B cell (primary cell): Measurements from ENCODE around the gene TENM4. TPM values are rescaled to one million over a fixed set of nuclear protein-coding genes. Genes with fewer than 3 reads are reported as not detected.

ENCODE experiments used
- ATAC-seq: fragments of 200-7000 bp; cut with Tn5 transposase; one replicate; pipeline ENCODE4 v1.10.0; 2021; ENCODE audit warnings: low read depth, mild to moderate bottlenecking, moderate number of reproducible peaks, moderate library complexity
- CTCF ChIA-PET: fragments of 350-600 bp; sonication (Branson Sonifier 250); formaldehyde crosslinking; loops from one replicate; lab custom pipeline; 2021; ENCODE audit warnings: antibody characterized with exemption, inconsistent platforms; lab: Charles Lee
- POLR2A ChIA-PET: fragments of 350-600 bp; sonication (Branson Sonifier 250); formaldehyde crosslinking; loops from one replicate; lab custom pipeline; 2021; ENCODE audit warnings: antibody characterized with exemption; lab: Charles Lee
- DNase-seq: peaks from one replicate; pipeline ENCODE4 v3.0.0; 2013
- H2AFZ ChIP-seq: 2 replicates; pipeline ENCODE4 v1.6.1; 2012; ENCODE audit warnings: mild to moderate bottlenecking, low read depth, low read length; ENCODE audit not compliant: insufficient read depth, poor library complexity, severe bottlenecking
- H3K27ac ChIP-seq, 2 donors: 1 replicate in 1 of 2; 2 replicates in 1 of 2; pipeline ENCODE4 v1.5.1; 2012 to 2013; ENCODE audit warnings: low read length in 2 of 2, mild to moderate bottlenecking in 2 of 2, moderate library complexity in 1 of 2
- H3K27me3 ChIP-seq, 4 experiments: fragments of 200-600 bp in 1 of 4; sonication (generic) in 1 of 4; replicated peaks in 1 of 4; 1 replicate in 2 of 4; 2 replicates in 2 of 4; pipeline versions ENCODE4 v1.6.1 to v1.7.0; 2013 to 2016; ENCODE audit warnings: low read length in 3 of 4, mild to moderate bottlenecking in 2 of 4, mixed read lengths in 1 of 4, moderate library complexity in 1 of 4; ENCODE audit not compliant: insufficient read depth in 4 of 4, control insufficient read depth in 3 of 4; ENCODE audit errors: control extremely low read depth in 1 of 4
- H3K36me3 ChIP-seq, 2 experiments: replicated peaks in 1 of 2; 1 replicate in 1 of 2; 2 replicates in 1 of 2; pipeline versions ENCODE4 v1.6.1 to v1.7.1; 2013; ENCODE audit warnings: low read length in 1 of 2; ENCODE audit not compliant: insufficient read depth in 2 of 2, control insufficient read depth in 1 of 2; ENCODE audit errors: control extremely low read depth in 1 of 2, extremely low read depth in 1 of 2
- H3K4me1 ChIP-seq, 2 donors: fragments of 200-600 bp in 1 of 2; sonication (generic) in 1 of 2; 1 replicate in 1 of 2; 2 replicates in 1 of 2; pipeline versions ENCODE4 v1.5.1 to v1.6.1; 2013 to 2017; ENCODE audit warnings: low read length in 2 of 2; ENCODE audit not compliant: control insufficient read depth in 2 of 2, insufficient read depth in 2 of 2
- H3K4me2 ChIP-seq: replicated peaks from 2 replicates; pipeline ENCODE3; 2012; ENCODE audit warnings: mild to moderate bottlenecking, low read depth, low read length; ENCODE audit not compliant: poor library complexity, severe bottlenecking
- H3K4me3 ChIP-seq, 5 experiments: fragments of 200-600 bp in 1 of 5; sonication (generic) in 1 of 5; 1 replicate in 3 of 5; 2 replicates in 2 of 5; pipeline versions ENCODE4 v1.5.1 to v1.7.0; 2011 to 2016; ENCODE audit warnings: low read length in 4 of 5, mild to moderate bottlenecking in 4 of 5, low read depth in 2 of 5, control low read depth in 1 of 5, moderate library complexity in 1 of 5; ENCODE audit not compliant: insufficient read depth in 1 of 5; ENCODE audit errors: control extremely low read depth in 1 of 5, extremely low read depth in 1 of 5
- H3K79me2 ChIP-seq: fragments of 200-600 bp; sonication (generic); one replicate; pipeline ENCODE4 v1.6.0; 2016; ENCODE audit warnings: low read length; ENCODE audit not compliant: control insufficient read depth, insufficient read depth
- H3K9ac ChIP-seq: fragments of 200-600 bp; sonication (generic); 2 replicates; pipeline ENCODE4 v1.6.1; 2017; ENCODE audit warnings: mild to moderate bottlenecking, low read length, moderate library complexity
- H3K9me3 ChIP-seq, 3 donors: one replicate each; pipeline versions ENCODE4 v1.6.1 to v1.7.1; 2013; ENCODE audit warnings: low read length in 2 of 3; ENCODE audit not compliant: control insufficient read depth in 2 of 3, insufficient read depth in 1 of 3; ENCODE audit errors: control extremely low read depth in 1 of 3
- H4K20me1 ChIP-seq: 2 replicates; pipeline ENCODE4 v1.6.0; 2012; ENCODE audit warnings: mild to moderate bottlenecking, low read length; ENCODE audit not compliant: insufficient read depth, control insufficient read depth, poor library complexity, severe bottlenecking
- H3K27ac Mint-ChIP-seq: one replicate; pipeline ENCODE4 v1.8.0; 2021; ENCODE audit warnings: mixed read lengths
- H3K27me3 Mint-ChIP-seq: one replicate; pipeline ENCODE4 v1.8.0; 2021; ENCODE audit warnings: mixed read lengths
- H3K4me1 Mint-ChIP-seq: one replicate; pipeline ENCODE4 v1.8.0; 2021; ENCODE audit warnings: mixed read lengths
- H3K4me3 Mint-ChIP-seq: one replicate; pipeline ENCODE4 v1.8.0; 2021; ENCODE audit warnings: mixed read lengths
- H3K9me3 Mint-ChIP-seq: one replicate; pipeline ENCODE4 v1.8.0; 2022; ENCODE audit warnings: mixed read lengths; ENCODE audit not compliant: insufficient read depth
- CTCF ChIP-seq: fragments of 200-600 bp; IDR thresholded peaks from one replicate; pipeline ENCODE4 v1.8.0; 2022; ENCODE audit warnings: antibody characterized with exemption, mild to moderate bottlenecking
- EZH2 ChIP-seq: IDR thresholded peaks from 2 replicates; pipeline ENCODE4 v1.6.1; 2012; ENCODE audit warnings: borderline replicate concordance, low read depth, mild to moderate bottlenecking, moderate library complexity, low read length; ENCODE audit not compliant: insufficient read depth, poor library complexity, severe bottlenecking
- WGBS: methylation state at CpG from one replicate; pipeline ENCODE4 v1.1.5; 2013; ENCODE audit warnings: missing lambda C conversion rate; ENCODE audit not compliant: insufficient coverage; 5-methylcytosine and 5-hydroxymethylcytosine counted together
- intact Hi-C: fragments of 100-400 bp; cut with micrococcal nuclease; formaldehyde crosslinking; loops from one replicate; pipeline ENCODE4 v1.10.0; 2022
- polyA plus RNA-seq: library from polyadenylated mRNA; depleted of rRNA; stranded (reverse); fragments of >200 nt; gene quantifications from 2 replicates; pipeline ENCODE4 v1.2.3, GENCODE V29; 2012
- total RNA-seq, 2 donors: library from RNA; stranded (reverse); fragments of 120-200 nt in 1 of 2; gene quantifications; 1 replicate in 1 of 2; 2 replicates in 1 of 2; pipeline versions ENCODE4 v1.2.3 to v1.2.4, GENCODE V29; 2013 to 2022

Gene TENM4
- total and polyA plus RNA-seq, 2 donors (not counting 1 experiment from before 2014, with no cell fraction given): 0.09 to 5.7 TPM

- intact Hi-C loops: no loop called here
- no peaks in the 10 kb centered on the region for H3K27me3 ChIP-seq
- no peak overlapping the region for H3K27ac ChIP-seq
- peaks cover 0 to 9% (median 0%) of the 10 kb centered on the region in 3 donors for H3K9me3 ChIP-seq
- no peak overlapping the region for H3K4me2 ChIP-seq
- 93% methylated on average over 3 of the region's 4 CpGs for WGBS
- TF ChIP-seq EZH2 (no peak), CTCF (no peak)
- H3K27ac Mint-ChIP-seq: no peak overlapping the region
- ChIA-PET CTCF (no interaction called here), POLR2A (no interaction called here)
- no peak overlapping the region for H3K4me3 ChIP-seq
- ATAC-seq (no peak), DNase-seq (no peak)
- H4K20me1 ChIP-seq: no peaks in the 10 kb centered on the region
- H3K4me3 Mint-ChIP-seq: no peak overlapping the region
- H3K9ac ChIP-seq: no peak overlapping the region
- no peak overlapping the region for H2AFZ ChIP-seq
- no peaks in the 10 kb centered on the region for H3K9me3 Mint-ChIP-seq
- no peaks in the 10 kb centered on the region for H3K36me3 ChIP-seq
- H3K27me3 Mint-ChIP-seq: no peaks in the 10 kb centered on the region
- H3K4me1 ChIP-seq: no peaks in the 10 kb centered on the region
- H3K79me2 ChIP-seq: no peaks in the 10 kb centered on the region
- H3K4me1 Mint-ChIP-seq: no peaks in the 10 kb centered on the region
These were observed 245.6 kb downstream of the TENM4 start for GRCh38 chr11:79195209-79195608.

- Histone ChIP-seq H3K4me1 (no peaks in the 10 kb centered on the region), H3K9ac (no peak overlapping the region), H4K20me1 (no peaks in the 10 kb centered on the region), H3K9me3 (peaks cover 0 to 9% (median 0%) of the 10 kb centered on the region in 3 donors), H3K79me2 (no peaks in the 10 kb centered on the region), H3K36me3 (no peaks in the 10 kb centered on the region), H3K4me3 (no peak overlapping the region), H3K27me3 (no peaks in the 10 kb centered on the region), H3K4me2 (no peak overlapping the region), H2AFZ (no peak overlapping the region), H3K27ac (no peak overlapping the region)
- DNase-seq (no peak), ATAC-seq (no peak)
- POLR2A ChIA-PET: no interaction called here
- Mint-ChIP-seq H3K4me1 (no peaks in the 10 kb centered on the region), H3K9me3 (no peaks in the 10 kb centered on the region), H3K4me3 (no peak overlapping the region), H3K27me3 (no peaks in the 10 kb centered on the region), H3K27ac (no peak overlapping the region)
- CTCF ChIA-PET: no interaction called here
- TF ChIP-seq CTCF: no peak
- TF ChIP-seq EZH2: no peak
- WGBS: 90% methylated on average over 1 of the region's 7 CpGs
- intact Hi-C loops: no loop called here
These were observed 247.0 kb downstream of the TENM4 start for GRCh38 chr11:79193663-79194310.
